ENCODE measurements around the gene TLX1.

TLX1 gene

GRCh38 chr10:101120520-101120883, 10.6 kb upstream of the TLX1 start:
- H3K4me3 ChIP-seq (replicated peaks; ENCODE audit: low read depth, low read length): no peak overlapping the region
- TF ChIP-seq CTCF (IDR thresholded peaks at IDR 0.05; ENCODE audit: insufficient read depth, low read length, poor library complexity, severe bottlenecking): no peak
- H3K27me3 ChIP-seq (replicated peaks; ENCODE audit: control insufficient read depth, insufficient read depth, low read length): peaks cover 5% of the 10 kb centered on the region
- no peak for DNase-seq (ENCODE audit: extremely low read depth, insufficient read length)
- no peaks in the 10 kb centered on the region for H3K36me3 ChIP-seq (ENCODE audit: control insufficient read depth, insufficient read depth, low read length)

- Histone ChIP-seq H3K36me3 (ENCODE audit: control insufficient read depth, insufficient read depth, low read length) (no peaks in the 10 kb centered on the region), H3K4me3 (replicated peaks; ENCODE audit: low read depth, low read length) (peak overlapping the region; percentile 35), H3K27me3 (replicated peaks; ENCODE audit: control insufficient read depth, insufficient read depth, low read length) (peaks cover 6% of the 10 kb centered on the region)
- TF ChIP-seq CTCF (IDR thresholded peaks at IDR 0.05; ENCODE audit: insufficient read depth, low read length, poor library complexity, severe bottlenecking): no peak
- peak; percentile 46 for DNase-seq (ENCODE audit: extremely low read depth, insufficient read length)
These were observed 10.0 kb upstream of the TLX1 start for GRCh38 chr10:101120884-101121653.

GRCh38 chr10:101121654-101122031, 9.5 kb upstream of the TLX1 start:
- Histone ChIP-seq H3K36me3 (ENCODE audit: control insufficient read depth, insufficient read depth, low read length) (no peaks in the 10 kb centered on the region), H3K4me3 (replicated peaks; ENCODE audit: low read depth, low read length) (no peak overlapping the region), H3K27me3 (replicated peaks; ENCODE audit: control insufficient read depth, insufficient read depth, low read length) (peaks cover 6% of the 10 kb centered on the region)
- no peak for TF ChIP-seq CTCF (IDR thresholded peaks at IDR 0.05; ENCODE audit: insufficient read depth, low read length, poor library complexity, severe bottlenecking)
- no peak for DNase-seq (ENCODE audit: extremely low read depth, insufficient read length)

GRCh38 chr10:101122270-101123084, 8.6 kb upstream of the TLX1 start:
- Histone ChIP-seq H3K36me3 (ENCODE audit: control insufficient read depth, insufficient read depth, low read length) (no peaks in the 10 kb centered on the region), H3K27me3 (replicated peaks; ENCODE audit: control insufficient read depth, insufficient read depth, low read length) (peaks cover 9% of the 10 kb centered on the region), H3K4me3 (replicated peaks; ENCODE audit: low read depth, low read length) (no peak overlapping the region)
- DNase-seq (ENCODE audit: extremely low read depth, insufficient read length): no peak
- no peak for TF ChIP-seq CTCF (IDR thresholded peaks at IDR 0.05; ENCODE audit: insufficient read depth, low read length, poor library complexity, severe bottlenecking)

- DNase-seq (ENCODE audit: extremely low read depth, insufficient read length): no peak
- Histone ChIP-seq H3K27me3 (replicated peaks; ENCODE audit: control insufficient read depth, insufficient read depth, low read length) (peaks cover 9% of the 10 kb centered on the region), H3K4me3 (replicated peaks; ENCODE audit: low read depth, low read length) (no peak overlapping the region), H3K36me3 (ENCODE audit: control insufficient read depth, insufficient read depth, low read length) (no peaks in the 10 kb centered on the region)
- TF ChIP-seq CTCF (IDR thresholded peaks at IDR 0.05; ENCODE audit: insufficient read depth, low read length, poor library complexity, severe bottlenecking): no peak
These were observed 7.8 kb upstream of the TLX1 start for GRCh38 chr10:101123085-101123814.

All from GM06990 (cell line).